ENCODE results near the gene TPST2.
"Not testable (repeated sequence)": the region's sequence is repeated elsewhere in the genome, so short reads cannot be mapped to it uniquely, and the experiment has no call there.

TPST2 gene

DNA sequence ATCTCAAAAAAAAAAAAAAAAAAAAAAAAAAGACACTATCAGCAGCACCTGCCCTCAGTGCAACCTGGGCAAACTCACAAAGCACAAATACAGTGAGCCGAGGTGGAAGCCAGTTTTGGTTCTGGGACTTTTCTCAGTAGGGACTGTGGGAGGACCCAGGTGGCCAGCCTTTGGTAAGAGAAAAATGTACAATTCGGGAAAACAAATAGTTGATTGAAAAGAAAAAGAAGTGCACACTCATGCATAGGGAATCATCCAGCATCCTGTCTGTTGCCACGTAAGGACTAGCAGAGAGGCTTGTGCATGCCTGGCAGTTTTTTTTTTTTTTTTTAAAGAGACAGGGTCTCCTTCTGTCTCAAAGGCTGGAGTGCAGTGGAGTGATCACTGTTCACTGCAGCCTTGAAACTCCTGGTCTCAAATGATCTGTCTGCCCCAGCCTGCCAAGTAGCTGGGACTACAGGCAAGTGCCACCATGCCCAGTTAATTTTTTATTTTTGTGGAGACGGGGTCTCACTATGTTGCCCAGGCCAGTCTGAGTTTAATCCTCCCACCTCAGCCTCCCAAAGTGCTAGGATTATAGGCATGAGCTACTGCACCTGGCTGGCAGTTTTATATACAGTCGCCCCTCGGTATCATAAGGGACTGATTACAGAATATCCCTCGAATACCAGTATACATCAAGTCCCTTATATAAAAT is 36.7 kb downstream of the TPST2 start:
- DNase-seq, result peak; percentile 69

DNA sequence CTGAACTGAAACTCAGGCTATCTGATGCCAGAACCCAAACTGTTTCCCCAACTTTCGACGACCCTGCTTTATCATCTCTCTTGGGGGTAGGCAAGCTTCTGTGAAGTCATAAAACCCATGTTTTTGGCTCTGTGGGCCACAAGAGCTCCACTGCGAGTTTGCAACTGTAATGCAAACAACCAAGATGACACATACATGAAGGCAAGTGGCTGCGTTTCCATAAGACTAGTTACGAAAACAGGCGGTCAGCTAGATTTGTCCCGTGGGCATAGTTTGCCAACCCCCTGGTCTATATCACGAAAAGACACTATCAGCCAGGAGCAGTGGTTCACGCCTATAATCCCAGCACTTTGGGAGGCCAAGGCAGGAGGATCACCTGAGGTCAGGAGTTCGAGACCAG is 37.5 kb downstream of the TPST2 start:
- DNase-seq, result no peak

DNA sequence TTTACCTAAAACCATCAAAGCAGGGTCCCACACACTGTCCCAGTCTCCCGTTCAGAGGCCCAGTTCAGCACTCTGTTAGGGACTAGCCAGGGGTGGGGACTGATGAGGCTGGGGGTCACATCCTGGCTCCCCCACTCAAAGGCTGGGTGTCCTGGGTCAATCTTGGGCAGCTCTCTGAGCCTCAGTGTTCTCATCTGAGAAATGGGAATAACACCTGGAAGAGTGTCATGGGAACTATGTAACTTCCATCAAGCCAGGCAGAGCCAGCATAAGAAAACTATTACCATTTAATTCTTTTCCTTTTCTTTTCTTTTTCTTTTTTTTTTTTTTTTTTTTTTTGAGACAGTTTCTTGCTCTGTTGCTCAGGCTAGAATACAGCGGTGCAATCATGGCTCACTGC is 38.4 kb downstream of the TPST2 start:
- DNase-seq, result no peak

DNA sequence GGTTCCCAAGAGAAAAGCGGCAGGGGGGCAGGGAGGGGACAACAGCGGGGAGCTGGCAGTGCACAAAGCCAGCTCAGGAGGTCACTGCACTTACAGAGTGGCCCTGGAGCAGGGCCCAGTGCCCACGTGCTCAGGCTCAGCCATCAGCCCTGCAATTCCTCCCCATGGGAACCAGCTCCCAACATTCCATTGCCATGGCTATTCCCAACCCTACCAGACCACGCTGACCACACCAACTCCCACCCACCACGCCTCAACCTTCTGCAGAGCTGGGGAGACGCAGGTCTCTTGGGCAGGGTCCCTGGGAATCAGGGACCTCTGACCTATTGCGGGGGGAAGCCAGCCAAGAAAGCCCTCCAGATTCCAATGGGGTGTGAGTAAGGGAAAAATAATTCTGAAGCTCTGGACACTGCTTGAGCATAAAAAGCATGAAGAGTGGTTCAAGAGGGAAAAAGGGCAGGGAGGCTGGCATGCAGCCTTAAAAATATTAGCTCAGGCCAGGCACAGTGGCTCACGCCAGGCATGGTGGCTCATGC is 39.4 kb downstream of the TPST2 start:
- DNase-seq, result peak; percentile 19

DNA sequence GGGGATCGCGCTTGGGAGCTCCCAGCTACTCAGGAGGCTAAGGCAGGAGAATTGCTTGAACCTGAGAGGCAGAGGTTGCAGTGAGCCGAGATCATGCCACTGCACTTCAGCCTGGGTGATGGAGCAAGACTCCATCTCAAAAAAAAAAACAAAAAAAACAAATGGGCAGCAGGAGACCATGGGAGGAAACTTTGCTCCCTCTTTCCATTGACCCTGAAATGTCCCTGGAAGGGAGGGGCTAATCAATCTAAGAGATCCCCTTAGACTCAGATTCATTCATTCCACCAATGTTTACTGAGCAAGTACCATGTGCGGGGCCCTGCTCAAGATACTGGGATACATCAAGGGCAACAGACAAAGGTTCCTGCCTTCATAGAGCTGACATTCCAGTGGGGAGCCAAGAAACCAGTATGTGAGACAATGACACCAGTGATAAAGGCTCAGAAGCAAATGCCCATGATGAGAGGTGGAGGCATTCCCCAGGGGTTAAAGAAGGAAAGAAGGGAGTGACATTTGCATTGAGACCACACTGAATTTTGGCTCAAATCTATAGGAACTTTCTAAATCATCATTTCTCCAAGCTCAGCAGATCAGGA is 39.9 kb downstream of the TPST2 start:
- no peak for DNase-seq

DNA sequence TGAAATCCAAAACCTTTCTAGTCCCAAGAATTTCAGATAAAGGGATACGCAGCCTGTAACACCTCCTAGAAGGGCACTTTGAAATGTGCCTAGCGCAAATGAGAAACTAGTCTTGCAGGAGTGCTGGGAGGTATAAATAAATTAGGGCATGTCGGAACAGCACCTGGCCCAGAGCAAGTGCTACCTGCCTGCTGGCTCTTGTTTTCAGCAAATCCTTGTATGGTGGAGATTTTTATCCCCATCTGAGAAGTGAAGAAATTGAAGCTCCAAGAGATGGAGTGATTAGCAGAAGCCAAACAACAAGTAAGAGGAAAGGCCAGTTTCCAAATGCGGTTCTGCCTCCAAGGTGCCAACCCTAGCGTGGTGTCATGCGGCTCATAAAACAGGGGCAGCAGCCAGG is 40.9 kb downstream of the TPST2 start:
- no peak for DNase-seq

DNA sequence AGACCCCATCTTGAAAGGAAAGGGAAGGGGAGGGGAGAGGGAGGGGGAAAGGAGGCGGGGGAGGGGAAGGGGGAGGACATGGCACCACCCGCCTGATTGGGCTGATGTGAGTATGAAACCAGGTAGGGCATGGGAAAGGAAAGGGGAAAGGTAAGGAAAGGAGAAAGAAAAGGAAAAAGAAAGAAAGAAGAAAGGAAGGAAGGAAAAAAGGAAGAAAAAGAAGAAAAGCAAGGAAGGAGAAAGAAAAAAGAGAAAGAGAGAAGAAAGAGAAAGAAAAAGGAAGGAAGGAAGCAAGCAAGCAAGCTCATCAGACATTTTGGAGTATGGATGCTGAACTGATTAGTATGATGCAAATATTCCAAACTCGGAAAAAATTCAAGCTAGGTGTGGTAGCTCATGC is 41.6 kb downstream of the TPST2 start:
- no peak for DNase-seq

DNA sequence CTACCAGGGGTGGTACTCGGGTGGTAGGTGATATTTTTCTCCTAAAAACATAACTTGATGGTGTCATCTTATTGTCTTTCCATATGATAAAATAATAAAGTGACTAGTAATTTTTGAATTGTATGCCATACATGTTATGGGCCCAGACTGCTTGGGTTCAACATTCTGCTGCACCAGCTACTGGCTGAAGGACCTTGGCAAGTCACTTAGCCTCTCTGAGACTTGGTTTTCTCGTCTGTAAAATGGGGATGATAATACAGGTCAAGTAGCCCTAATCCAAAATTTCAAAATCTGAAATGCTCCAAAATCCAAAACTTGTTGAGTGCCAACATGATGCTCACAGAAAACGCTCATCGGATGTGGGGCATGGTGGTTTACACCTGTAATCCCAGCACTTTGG is 42.1 kb downstream of the TPST2 start:
- no peak for DNase-seq

DNA sequence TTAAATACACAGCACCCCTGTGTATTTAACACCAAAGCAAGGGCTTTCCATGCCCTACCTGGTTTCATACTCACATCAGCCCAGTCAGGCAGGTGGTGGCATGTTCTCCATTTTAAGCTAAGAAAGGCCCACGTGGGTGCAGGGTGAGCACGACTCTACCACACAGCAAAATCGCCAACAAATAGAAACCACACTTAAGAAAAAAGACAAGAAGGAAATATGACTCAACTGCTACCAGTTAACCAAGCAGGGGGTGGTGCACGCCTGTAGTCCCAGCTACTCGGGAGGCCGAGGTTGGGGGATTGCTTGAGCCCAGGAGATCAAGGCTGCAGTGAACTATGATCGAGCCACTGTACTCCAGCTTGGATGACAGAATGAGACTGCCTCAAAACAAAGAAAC is 42.5 kb downstream of the TPST2 start:
- no peak for DNase-seq

DNA sequence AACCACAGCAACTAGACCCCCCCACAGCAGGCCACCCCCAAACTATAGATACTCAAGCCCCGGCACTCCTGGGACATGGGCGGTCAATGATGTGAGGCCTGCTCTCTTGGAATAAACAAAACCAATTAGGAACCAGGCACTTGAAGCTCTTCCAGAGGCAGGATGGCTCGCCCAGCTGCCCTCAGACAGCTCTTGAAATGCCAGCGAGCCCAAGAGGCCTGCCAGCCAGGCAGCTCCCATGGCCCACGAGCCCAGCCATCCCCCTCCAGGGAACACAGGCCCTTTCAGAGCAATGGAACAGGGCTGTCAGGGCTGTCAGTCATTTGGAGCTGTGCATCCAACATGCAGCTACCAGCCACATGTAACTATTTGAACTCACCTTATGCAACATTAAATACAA is 43.6 kb downstream of the TPST2 start:
- no peak for DNase-seq

DNA sequence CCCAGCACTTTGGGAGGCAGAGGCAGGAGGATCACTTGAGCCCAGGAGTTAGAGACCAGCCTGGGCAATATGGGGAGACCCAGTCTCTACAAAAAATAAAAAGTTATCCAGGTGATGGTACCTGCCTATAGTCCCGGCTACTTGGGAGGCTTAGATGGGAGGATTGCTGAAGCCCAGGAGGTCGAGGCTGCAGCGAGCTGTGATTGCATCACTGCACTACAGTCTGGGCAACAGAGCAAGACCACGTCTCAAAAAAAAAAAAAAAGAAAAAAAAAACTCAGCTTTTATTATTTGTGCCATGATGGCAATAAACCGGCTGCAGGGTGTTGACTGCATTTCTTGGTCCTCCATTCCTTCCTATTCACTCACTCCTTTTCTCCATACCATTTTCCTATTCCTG is 44.1 kb downstream of the TPST2 start:
- DNase-seq, result no peak

DNA sequence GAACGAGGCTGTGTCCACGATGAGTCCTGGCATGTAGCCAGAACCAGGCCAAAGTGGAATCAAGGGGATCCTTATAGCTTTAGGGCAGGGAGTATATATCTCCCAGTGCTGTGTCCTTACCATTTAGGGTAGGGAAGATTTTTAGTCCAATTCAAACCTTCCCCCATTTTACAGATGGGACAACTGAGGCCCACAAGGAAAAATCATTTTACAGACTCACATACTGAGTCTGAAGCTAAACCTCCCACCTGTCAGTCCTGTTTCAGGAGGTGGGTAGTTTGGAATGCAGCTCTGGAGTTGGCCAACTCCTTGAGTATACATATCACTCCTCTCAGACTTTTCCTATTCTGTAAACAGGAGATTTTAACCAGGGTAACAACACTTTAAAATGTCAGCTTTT is 44.5 kb downstream of the TPST2 start:
- no peak for DNase-seq

DNA sequence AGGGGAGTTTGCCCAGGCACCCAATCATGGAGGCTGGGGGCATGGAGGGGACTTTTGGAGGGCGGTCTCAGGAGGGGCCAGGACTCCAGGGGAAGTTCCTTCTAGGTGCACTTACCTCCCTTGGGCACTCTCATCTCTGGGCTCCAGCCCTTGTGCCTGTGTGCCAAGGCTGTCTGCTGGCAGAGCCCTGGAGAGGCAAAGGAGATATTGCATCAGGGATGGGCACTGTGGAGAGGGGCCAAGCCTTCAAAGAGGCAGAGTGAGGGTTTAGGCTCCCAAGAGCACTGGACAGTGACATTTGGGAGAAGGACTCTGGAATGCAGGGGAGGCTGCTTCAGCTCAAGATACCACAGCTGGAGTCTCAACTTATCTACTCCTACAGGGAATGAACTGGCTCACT is 45.4 kb downstream of the TPST2 start:
- no peak for DNase-seq

DNA sequence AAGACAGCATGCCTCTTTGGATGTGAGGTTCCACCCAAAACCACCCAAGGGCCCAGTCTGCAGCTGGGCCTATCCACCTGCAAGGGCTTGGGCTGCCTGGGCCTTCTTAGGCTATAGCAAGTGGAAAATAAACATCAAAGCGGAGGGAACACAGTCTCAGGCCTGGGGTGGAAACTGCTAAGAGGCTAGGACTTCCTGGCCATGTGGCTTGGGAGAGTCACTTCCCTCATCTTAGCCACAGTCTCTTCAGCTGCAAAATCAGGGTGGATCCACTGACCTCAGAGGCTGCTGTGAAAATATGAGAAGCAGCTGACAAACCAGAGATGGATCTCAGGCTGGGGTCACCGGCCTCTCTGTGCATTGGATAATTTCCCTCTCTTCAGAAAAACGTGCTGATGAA is 47.1 kb downstream of the TPST2 start:
- no peak for DNase-seq

DNA sequence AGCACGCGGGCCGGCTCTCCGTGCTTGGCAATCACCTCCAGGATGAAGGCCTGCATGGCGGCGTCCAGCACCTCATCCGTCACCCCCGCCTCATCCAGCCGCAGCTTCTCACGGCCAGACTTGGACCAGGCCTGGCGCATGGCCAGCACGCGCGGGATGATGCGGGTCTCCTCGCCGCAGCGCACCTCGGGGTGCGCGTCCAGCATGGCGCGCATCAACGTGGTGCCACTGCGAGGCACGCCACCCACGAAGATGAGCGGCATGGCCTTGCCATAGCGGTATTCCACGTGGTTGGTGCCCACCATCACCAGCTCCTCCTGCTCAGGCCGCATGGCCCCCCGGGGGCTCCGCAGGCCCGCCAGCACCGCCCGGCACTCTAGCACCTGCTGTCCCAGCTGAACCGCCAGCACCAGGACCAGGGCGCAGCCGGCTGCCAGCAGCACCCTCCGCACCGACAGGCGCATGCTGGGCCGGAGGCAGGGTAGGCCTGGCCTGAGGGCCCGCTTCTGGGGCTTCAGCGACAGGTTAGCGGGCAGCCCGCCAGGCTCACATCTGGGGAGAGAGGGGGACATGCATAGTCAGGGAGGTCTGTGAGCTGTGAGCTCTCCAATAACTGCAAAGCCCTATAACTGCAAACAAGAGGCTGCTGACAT is 48.6 kb downstream of the TPST2 start:
- DNase-seq, result no peak

DNA sequence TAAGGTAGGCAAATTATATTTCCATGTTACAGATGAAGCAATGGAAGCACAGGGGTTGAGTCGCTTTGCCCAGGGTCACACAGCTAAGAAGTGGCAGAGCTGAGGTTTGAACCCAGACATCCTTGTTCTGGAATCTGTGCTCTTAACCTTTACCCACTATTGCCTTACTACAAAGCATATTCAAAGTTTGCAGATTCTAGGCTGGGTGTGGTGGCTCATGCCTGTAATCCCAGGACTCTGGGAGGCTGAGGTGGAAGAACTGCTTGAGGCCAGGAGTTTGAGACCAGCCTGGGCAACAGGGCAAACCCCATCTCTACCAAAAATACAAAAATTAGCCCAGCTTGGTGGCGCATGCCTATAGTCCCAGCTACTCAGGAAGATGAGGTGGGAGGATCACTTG is 49.8 kb downstream of the TPST2 start:
- DNase-seq, result no peak

DNA sequence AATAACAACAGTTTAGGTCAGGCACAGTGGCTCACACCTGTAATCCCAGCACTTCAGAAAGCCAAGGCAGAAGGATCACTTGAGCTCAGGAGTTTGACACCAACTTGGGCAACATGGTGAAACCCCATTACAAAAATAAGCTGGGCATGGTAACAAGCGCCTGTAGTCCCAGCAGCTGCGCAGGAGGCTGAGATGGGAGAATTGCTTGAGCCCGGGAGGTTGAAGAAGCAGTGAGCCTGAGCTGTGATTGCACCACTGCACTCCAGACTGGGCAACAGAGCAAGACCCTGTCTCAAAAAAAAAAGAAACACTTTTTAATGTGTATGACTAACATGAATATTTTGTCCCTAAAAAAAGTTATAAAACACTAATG is 53.2 kb downstream of the TPST2 start:
- DNase-seq, result no peak

DNA sequence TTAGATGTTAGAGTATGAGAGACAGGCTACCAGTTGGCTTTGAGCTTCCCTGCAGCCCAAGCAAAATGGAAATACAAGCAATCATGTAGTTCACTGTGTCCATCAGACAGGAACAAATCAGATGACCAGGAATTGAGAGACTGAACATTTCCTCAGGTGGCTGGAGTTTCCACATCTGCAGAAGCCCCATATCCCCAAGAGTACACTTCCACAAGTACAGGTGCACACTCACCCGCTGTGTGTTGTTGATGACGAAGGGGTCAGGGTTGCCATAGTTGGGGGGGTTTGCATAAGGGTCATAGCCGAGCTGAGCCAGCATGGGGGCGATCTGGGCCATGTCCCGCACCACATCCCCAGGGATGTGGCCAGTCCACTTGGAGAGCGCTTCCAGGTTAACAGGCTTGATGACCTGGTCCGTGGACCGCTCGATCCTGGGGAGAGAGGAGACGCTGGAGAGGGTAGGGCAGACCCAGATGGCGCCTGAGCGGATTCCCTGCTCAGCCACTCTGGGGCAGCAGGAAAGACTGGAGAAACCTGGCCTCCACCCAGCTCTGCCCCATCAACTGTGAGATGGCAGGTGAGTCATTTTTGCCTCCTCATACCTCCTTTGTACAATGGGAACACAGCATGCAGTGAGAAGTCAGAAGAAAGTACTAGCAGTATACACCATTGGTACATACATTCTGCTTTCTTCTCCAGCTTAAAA is 53.7 kb downstream of the TPST2 start:
- no peak for DNase-seq

DNA sequence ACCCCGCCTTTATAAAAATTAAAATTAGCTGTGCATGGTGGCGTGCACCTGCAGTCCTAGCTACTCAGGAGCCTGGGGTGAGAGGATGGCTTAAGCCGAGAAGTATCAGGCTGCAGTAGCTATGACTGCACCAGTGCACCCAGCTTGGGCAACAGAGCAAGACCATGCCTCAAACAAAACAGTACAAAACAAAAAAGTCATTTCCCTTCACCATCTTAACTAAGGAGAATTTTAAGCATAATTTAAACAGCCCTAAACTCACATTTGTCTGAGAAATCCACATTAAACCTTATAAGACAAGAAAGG is 54.4 kb downstream of the TPST2 start:
- no peak for DNase-seq

DNA sequence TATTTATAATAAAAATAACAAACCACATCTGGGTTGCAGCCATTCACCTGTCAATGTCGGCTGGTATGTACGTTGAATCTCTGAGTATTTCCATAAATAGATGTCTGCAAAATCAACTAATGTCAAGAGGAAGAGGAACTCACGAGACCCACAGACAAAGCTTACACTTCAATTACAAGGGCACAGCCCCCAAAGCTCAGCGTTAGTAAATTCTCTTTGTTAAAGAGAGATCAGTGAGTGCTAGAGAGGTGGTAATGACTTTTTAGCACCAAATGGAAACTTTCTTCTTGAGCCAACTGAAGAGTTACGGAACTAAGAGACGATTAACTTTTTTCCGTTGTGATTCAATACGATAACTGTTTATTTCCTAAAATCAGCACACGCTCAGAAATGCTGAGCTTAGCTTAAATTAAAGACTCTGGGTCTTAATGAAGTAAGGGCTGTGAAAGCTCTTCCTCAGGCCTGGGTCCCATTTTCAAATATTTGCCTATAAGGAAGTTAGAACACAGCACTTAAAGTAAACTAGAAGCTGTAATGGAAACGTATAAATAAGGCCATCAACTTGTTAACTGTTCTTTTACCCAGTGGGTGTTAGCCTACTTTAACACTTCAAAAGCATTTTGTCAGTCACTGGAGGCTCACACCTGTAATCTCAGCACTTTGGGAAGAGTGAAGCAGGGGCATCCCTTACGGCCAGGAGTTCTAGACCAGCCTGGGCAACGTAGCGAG is 54.9 kb downstream of the TPST2 start:
- no peak for DNase-seq

DNA sequence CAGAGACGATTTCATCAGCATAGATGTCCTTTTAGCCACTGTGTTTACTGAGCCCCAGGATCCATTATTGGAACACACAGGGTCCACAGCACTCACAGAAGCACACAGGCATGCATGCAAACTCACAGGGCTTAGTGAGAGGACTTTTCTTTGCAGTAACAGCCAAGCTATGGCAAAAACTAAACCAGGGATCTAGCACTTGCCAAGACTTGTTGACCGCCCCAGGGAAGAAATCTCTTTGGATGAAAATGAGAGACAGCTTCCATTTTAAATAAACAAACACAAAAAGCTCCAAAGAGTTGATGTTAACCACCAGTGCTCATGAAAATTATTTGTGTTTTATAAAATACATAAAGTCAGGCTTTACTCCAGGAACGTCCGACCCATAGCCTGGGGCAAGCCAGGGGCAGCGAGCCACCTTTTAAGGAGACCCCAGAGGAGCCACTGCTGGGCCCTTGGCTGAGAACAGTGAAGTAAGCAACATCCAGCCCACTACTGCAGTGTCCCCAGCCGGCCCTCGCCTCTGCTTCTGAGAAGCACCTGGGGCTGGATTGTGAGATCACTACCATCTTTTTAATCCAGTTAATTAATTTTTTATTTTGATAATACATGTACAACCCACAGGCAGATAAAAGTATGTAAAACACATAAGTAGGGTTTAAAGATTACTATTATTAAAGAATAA is 55.6 kb downstream of the TPST2 start:
- no peak for DNase-seq

DNA sequence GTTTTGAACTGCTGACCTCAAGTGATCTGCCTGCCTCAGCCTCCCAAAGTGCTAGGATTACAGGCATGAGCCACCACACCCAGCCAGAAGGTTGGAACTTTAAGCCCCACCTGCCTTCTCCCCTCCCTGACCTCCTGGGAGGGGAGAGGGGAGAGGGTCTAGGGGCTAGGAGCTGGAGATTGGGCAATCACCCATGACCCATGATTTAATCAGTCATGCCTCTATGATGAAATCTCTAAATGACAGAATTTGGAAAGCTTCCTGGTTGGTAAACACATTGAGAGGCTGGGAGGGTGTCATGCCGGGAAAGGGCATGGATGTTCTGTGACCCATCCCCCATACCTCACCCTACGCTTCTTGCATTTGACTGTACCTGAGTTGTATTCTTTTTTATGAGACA is 60.6 kb downstream of the TPST2 start:
- DNase-seq, result no peak

DNA sequence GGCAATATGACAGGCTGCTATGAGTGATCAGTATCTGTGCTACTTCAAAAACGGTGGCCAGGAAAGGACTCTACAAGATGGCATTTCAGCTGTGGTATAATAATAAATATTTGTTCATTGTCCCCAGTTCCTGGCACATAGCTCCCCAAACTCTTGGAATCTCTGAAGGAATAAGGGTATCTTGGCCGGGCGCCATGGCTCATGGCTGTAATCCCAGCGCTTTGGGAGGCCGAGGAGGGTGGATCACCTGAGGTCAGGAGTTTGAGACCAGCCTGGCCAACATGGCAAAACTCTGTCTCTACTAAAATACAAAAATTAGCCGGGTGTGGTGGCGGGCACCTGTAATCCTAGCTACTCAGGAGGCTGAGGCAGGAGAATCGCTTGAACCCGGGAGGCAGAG is 61.4 kb downstream of the TPST2 start:
- DNase-seq, result not testable (repeated sequence)
